ENCODE measurements around the gene GUCA1C.

DNA sequence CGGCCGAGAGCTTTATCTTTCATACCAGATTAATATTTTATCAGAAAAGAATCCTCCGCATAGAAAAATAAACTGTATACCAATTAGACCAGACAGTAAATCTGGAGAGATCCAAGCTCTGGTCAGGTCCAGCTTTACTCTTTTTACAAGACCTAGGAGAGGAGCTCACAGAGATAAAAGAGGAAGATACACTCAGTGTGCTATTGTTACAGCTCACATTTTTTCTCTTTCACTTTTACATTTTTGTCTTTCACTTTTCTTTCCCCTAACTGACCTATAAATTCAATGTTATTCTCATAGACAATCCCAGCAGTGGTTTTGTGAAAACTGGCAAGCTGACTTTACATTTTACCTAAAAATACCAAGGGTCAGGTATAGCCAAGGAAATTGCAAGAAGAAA is 55.8 kb downstream of the GUCA1C start:
- TF ChIP-seq, protein P1, sequence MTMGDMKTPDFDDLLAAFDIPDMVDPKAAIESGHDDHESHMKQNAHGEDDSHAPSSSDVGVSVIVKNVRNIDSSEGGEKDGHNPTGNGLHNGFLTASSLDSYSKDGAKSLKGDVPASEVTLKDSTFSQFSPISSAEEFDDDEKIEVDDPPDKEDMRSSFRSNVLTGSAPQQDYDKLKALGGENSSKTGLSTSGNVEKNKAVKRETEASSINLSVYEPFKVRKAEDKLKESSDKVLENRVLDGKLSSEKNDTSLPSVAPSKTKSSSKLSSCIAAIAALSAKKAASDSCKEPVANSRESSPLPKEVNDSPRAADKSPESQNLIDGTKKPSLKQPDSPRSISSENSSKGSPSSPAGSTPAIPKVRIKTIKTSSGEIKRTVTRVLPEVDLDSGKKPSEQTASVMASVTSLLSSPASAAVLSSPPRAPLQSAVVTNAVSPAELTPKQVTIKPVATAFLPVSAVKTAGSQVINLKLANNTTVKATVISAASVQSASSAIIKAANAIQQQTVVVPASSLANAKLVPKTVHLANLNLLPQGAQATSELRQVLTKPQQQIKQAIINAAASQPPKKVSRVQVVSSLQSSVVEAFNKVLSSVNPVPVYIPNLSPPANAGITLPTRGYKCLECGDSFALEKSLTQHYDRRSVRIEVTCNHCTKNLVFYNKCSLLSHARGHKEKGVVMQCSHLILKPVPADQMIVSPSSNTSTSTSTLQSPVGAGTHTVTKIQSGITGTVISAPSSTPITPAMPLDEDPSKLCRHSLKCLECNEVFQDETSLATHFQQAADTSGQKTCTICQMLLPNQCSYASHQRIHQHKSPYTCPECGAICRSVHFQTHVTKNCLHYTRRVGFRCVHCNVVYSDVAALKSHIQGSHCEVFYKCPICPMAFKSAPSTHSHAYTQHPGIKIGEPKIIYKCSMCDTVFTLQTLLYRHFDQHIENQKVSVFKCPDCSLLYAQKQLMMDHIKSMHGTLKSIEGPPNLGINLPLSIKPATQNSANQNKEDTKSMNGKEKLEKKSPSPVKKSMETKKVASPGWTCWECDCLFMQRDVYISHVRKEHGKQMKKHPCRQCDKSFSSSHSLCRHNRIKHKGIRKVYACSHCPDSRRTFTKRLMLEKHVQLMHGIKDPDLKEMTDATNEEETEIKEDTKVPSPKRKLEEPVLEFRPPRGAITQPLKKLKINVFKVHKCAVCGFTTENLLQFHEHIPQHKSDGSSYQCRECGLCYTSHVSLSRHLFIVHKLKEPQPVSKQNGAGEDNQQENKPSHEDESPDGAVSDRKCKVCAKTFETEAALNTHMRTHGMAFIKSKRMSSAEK (CRISPR knock-in tag; IDR thresholded peaks at IDR 0.05; ENCODE audit: borderline replicate concordance), result no peak
- TF ChIP-seq, protein P2, sequence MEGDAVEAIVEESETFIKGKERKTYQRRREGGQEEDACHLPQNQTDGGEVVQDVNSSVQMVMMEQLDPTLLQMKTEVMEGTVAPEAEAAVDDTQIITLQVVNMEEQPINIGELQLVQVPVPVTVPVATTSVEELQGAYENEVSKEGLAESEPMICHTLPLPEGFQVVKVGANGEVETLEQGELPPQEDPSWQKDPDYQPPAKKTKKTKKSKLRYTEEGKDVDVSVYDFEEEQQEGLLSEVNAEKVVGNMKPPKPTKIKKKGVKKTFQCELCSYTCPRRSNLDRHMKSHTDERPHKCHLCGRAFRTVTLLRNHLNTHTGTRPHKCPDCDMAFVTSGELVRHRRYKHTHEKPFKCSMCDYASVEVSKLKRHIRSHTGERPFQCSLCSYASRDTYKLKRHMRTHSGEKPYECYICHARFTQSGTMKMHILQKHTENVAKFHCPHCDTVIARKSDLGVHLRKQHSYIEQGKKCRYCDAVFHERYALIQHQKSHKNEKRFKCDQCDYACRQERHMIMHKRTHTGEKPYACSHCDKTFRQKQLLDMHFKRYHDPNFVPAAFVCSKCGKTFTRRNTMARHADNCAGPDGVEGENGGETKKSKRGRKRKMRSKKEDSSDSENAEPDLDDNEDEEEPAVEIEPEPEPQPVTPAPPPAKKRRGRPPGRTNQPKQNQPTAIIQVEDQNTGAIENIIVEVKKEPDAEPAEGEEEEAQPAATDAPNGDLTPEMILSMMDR (IDR thresholded peaks at IDR 0.05), result no peak
- TF ChIP-seq, protein P3, sequence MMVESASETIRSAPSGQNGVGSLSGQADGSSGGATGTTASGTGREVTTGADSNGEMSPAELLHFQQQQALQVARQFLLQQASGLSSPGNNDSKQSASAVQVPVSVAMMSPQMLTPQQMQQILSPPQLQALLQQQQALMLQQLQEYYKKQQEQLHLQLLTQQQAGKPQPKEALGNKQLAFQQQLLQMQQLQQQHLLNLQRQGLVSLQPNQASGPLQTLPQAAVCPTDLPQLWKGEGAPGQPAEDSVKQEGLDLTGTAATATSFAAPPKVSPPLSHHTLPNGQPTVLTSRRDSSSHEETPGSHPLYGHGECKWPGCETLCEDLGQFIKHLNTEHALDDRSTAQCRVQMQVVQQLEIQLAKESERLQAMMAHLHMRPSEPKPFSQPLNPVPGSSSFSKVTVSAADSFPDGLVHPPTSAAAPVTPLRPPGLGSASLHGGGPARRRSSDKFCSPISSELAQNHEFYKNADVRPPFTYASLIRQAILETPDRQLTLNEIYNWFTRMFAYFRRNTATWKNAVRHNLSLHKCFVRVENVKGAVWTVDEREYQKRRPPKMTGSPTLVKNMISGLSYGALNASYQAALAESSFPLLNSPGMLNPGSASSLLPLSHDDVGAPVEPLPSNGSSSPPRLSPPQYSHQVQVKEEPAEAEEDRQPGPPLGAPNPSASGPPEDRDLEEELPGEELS (CRISPR knock-in tag; IDR thresholded peaks at IDR 0.05), result no peak
- TF ChIP-seq FOXJ3 (CRISPR knock-in tag; IDR thresholded peaks at IDR 0.05; ENCODE audit: borderline replicate concordance) (no peak), NR1H2 (CRISPR knock-in tag; IDR thresholded peaks at IDR 0.05) (no peak), GRHL2 (CRISPR knock-in tag; IDR thresholded peaks at IDR 0.05; ENCODE audit: insufficient replicate concordance, severe bottlenecking) (no peak), JUN (CRISPR knock-in tag; IDR thresholded peaks at IDR 0.05) (no peak)
- TF ChIP-seq, protein P4, sequence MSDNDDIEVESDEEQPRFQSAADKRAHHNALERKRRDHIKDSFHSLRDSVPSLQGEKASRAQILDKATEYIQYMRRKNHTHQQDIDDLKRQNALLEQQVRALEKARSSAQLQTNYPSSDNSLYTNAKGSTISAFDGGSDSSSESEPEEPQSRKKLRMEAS (CRISPR knock-in tag; IDR thresholded peaks at IDR 0.05), result no peak
- TF ChIP-seq, protein P5, sequence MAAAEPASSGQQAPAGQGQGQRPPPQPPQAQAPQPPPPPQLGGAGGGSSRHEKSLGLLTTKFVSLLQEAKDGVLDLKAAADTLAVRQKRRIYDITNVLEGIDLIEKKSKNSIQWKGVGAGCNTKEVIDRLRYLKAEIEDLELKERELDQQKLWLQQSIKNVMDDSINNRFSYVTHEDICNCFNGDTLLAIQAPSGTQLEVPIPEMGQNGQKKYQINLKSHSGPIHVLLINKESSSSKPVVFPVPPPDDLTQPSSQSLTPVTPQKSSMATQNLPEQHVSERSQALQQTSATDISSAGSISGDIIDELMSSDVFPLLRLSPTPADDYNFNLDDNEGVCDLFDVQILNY (CRISPR knock-in tag; IDR thresholded peaks at IDR 0.05), result no peak
- TF ChIP-seq, protein P6, sequence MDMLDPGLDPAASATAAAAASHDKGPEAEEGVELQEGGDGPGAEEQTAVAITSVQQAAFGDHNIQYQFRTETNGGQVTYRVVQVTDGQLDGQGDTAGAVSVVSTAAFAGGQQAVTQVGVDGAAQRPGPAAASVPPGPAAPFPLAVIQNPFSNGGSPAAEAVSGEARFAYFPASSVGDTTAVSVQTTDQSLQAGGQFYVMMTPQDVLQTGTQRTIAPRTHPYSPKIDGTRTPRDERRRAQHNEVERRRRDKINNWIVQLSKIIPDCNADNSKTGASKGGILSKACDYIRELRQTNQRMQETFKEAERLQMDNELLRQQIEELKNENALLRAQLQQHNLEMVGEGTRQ (CRISPR knock-in tag; IDR thresholded peaks at IDR 0.05), result no peak
- TF ChIP-seq, protein P7, sequence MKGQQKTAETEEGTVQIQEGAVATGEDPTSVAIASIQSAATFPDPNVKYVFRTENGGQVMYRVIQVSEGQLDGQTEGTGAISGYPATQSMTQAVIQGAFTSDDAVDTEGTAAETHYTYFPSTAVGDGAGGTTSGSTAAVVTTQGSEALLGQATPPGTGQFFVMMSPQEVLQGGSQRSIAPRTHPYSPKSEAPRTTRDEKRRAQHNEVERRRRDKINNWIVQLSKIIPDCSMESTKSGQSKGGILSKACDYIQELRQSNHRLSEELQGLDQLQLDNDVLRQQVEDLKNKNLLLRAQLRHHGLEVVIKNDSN (CRISPR knock-in tag; IDR thresholded peaks at IDR 0.05), result no peak

Measured in WTC11 (cell line).